AG09309 (cell line): ENCODE data around the gene COMMD7.
"Not testable (repeated sequence)": the region's sequence is repeated elsewhere in the genome, so short reads cannot be mapped to it uniquely, and the experiment has no call there.

Source experiments
- DNase-seq: peaks from one replicate; pipeline ENCODE4 v3.0.0-alpha.2; 2010; ENCODE audit warnings: low read depth
- H3K4me3 ChIP-seq: 2 replicates; pipeline ENCODE4 v1.5.1; 2011; ENCODE audit warnings: mild to moderate bottlenecking, low read depth, low read length, moderate library complexity; ENCODE audit not compliant: control insufficient read depth
- TF ChIP-seq, protein P1 (sequence below): IDR thresholded peaks from 2 replicates; pipeline ENCODE4 v1.5.1; 2011; ENCODE audit warnings: mild to moderate bottlenecking, low read depth, low read length, inconsistent platforms; ENCODE audit not compliant: insufficient read depth, control insufficient read depth; ENCODE audit errors: missing control alignments

The COMMD7 gene

DNA sequence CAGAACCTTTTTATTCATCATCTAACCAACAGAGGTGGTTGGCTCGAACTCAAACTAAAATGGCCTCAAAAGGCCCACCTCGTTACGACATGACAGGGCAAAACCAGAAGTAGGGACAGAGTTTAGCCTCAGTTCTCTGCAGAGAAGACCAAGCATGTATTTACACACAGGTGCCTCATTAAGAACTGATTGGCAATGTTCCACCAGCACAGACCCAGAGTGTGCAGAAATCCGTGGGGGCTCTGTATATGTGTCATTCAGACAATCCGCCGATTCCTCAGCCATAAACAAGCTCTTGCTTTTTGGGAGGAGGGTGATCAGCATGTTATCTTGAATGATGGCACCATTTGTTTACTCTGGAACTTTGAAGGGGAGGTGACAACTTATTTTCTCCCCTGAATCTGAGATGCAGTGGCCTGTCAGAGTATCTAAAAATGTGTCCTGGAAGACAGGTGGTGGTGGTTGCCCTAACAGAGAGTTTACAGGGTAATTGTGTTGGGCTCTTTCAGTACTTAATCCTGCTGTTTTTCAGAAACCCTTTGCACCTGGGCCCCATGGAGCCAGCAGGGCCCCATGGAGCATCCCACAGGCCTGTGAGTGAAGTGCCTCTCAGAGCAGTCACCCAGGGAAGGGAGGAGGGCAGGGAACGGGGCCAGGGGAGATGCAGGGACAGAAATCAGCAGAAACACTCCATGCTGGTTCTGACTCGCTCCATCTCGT lies 40.4 kb downstream of the COMMD7 start:
- TF ChIP-seq, protein P1, sequence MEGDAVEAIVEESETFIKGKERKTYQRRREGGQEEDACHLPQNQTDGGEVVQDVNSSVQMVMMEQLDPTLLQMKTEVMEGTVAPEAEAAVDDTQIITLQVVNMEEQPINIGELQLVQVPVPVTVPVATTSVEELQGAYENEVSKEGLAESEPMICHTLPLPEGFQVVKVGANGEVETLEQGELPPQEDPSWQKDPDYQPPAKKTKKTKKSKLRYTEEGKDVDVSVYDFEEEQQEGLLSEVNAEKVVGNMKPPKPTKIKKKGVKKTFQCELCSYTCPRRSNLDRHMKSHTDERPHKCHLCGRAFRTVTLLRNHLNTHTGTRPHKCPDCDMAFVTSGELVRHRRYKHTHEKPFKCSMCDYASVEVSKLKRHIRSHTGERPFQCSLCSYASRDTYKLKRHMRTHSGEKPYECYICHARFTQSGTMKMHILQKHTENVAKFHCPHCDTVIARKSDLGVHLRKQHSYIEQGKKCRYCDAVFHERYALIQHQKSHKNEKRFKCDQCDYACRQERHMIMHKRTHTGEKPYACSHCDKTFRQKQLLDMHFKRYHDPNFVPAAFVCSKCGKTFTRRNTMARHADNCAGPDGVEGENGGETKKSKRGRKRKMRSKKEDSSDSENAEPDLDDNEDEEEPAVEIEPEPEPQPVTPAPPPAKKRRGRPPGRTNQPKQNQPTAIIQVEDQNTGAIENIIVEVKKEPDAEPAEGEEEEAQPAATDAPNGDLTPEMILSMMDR: no peak
- no peak overlapping the region for H3K4me3 ChIP-seq
- DNase-seq: no peak

DNA sequence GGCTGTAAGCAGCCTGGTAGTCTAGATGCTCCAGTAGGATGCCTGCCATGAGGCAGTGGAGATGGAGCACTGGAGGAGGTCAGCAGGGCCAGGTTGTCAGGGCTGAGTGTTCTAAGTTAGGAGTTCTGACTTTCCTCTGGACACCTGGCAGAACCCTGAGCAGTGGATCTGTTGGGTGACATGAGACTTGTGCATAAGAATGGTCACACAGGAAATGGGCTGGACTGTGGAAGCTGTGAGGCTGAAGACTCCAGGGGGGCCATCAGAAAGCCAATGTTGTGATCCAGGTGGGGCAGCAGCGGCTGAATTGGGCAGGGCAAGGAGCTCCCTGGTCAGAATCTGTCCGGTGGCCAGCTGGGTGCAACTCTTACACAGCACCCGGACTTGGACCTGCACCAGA lies 45.7 kb downstream of the COMMD7 start:
- DNase-seq: no peak

DNA sequence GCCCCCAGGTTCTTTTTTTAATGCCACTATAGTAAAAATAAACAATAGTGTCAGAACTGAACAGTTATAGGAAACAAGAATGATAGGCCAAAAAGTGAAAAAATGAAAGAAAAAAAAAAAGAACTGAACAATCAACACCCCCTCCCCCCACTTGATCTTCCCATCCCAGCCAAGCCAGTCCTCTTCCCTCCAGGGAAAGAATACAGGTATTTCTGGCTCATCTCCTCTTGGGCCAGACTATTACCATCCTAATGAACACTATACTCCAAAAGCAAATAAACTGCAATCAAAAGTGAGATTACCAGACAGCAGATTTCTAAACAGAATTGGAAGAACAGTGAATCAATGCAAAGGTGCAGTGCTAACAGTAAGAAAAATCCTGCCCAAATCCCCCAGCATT lies 48.2 kb downstream of the COMMD7 start:
- no peak overlapping the region for H3K4me3 ChIP-seq
- no peak for DNase-seq
- TF ChIP-seq, protein P1: no peak

More for the DNA sequence above, 45.7 kb downstream of the COMMD7 start:
- TF ChIP-seq, protein P1: no peak
- H3K4me3 ChIP-seq: no peak overlapping the region

DNA sequence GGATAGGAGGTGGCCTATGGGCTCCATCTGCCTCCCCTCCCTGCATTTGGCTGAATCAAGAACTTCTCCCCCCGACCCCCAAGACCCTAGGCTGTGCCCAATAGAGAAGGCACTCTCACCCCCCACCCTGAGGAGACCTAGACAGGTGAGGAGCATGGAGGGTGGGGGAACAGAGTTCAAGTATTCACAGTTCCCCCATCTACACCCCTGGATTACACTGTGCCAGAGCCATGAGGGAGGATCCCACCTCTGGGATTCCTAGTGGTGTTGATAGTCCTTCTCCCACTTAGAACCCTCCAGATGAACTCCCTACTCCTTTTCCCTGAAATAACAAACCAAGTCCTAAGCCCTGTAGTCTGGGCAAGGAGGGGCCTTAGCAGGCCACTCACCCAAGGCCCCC lies 54.3 kb downstream of the COMMD7 start:
- H3K4me3 ChIP-seq, DNase-seq: not testable (repeated sequence)

DNA sequence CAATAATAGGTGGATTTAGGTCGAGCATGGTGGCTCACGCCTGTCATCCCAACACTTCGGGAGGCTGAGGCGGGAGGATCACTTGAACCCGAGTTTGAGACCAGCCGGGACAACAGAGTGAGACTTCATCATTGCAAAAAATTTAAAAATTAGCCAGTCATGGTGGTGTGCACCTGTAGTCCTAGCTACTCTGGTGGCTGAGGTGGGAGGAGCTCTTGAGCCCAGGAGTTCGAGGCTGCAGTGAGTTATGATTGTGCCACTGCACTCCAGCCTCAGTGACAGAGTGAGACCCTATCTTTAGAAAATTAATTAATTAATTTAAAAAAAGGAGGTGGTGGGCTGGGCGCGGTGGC lies 56.1 kb downstream of the COMMD7 start:
- no peak overlapping the region for H3K4me3 ChIP-seq
- TF ChIP-seq, protein P1: no peak
- DNase-seq: no peak

DNA sequence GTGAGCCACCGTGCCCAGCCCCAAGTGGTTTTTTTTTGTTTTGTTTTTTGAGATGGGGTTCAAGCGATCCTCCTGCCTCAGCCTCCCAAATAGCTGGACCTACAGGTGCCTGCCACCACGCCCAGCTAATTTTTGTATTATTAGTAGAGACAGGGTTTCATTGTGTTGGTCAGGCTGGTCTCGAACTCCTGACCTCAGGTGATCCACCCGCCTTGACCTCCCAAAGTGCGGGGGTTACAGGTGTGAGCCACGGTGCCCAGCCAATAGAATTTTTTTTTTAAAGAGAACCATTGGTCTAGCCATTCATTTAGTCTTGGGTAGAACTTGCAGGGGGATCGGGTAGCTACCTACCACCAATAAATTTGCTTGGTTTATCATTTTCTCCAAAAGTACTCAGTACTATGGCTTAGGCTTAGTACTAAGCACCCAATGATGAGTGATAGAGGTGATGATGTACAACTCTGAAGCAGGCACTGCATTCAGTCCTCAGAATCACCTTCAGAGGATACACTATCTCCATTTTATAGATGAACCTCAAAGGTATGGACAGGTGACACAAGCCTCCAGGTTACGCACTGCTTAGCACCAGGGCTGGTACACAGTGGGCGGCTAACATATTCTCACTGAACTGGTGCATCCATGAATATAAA lies 56.6 kb downstream of the COMMD7 start:
- H3K4me3 ChIP-seq: no peak overlapping the region
- DNase-seq: no peak
- TF ChIP-seq, protein P1: no peak
